WTC11 (cell line): ENCODE data around the gene CFAP57.

Source experiments
- ESRRA ChIP-seq: sonication (generic); formaldehyde crosslinking; IDR thresholded peaks from 2 replicates; pipeline ENCODE4 v1.8.1; 2022; ENCODE audit warnings: mild to moderate bottlenecking, missing genetic modification reagents, borderline replicate concordance
- ZNF138 ChIP-seq: sonication (generic); formaldehyde crosslinking; conservative IDR thresholded peaks from 2 replicates; pipeline ENCODE4 v1.8.1; 2022; ENCODE audit warnings: mild to moderate bottlenecking, moderate library complexity, missing genetic modification reagents
- TF ChIP-seq, protein P1 (sequence below): sonication (generic); formaldehyde crosslinking; IDR thresholded peaks from 2 replicates; pipeline ENCODE4 v1.8.1; 2022; ENCODE audit warnings: low read depth, mild to moderate bottlenecking, moderate library complexity, missing genetic modification reagents, borderline replicate concordance
- TF ChIP-seq, protein P2 (sequence below): fragments of 200-600 bp; IDR thresholded peaks from 2 replicates; pipeline ENCODE4 v1.8.0; 2022; ENCODE audit warnings: antibody characterized with exemption
- TF ChIP-seq, protein P3 (sequence below): sonication (generic); formaldehyde crosslinking; IDR thresholded peaks from 2 replicates; pipeline ENCODE4 v1.8.0; 2022; ENCODE audit warnings: mild to moderate bottlenecking, missing genetic modification reagents

DNA sequence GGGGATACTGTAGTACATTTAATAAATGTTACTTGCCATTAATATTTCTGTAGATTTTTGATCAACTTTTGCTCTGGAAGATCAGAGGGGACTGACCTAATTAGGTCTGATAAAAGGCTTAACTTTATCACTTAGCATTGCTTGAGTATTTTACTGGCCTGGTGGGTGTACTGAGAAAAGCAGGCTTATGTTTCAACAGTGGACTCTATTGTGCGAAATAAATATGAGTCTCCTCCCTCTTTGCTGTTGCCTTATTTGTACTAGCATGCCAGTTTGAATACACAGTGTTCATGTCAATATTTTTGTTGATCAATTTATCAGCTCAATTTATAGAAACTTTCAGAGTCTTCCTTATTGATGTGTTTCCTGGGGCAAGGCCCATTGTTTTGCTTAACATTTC lies 49.1 kb upstream of the CFAP57 start:
- TF ChIP-seq, protein P1, sequence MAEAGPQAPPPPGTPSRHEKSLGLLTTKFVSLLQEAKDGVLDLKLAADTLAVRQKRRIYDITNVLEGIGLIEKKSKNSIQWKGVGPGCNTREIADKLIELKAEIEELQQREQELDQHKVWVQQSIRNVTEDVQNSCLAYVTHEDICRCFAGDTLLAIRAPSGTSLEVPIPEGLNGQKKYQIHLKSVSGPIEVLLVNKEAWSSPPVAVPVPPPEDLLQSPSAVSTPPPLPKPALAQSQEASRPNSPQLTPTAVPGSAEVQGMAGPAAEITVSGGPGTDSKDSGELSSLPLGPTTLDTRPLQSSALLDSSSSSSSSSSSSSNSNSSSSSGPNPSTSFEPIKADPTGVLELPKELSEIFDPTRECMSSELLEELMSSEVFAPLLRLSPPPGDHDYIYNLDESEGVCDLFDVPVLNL (CRISPR knock-in tag) = no peak
- TF ChIP-seq ZNF138 (CRISPR knock-in tag) (no peak), ESRRA (no peak)
- TF ChIP-seq, protein P2, sequence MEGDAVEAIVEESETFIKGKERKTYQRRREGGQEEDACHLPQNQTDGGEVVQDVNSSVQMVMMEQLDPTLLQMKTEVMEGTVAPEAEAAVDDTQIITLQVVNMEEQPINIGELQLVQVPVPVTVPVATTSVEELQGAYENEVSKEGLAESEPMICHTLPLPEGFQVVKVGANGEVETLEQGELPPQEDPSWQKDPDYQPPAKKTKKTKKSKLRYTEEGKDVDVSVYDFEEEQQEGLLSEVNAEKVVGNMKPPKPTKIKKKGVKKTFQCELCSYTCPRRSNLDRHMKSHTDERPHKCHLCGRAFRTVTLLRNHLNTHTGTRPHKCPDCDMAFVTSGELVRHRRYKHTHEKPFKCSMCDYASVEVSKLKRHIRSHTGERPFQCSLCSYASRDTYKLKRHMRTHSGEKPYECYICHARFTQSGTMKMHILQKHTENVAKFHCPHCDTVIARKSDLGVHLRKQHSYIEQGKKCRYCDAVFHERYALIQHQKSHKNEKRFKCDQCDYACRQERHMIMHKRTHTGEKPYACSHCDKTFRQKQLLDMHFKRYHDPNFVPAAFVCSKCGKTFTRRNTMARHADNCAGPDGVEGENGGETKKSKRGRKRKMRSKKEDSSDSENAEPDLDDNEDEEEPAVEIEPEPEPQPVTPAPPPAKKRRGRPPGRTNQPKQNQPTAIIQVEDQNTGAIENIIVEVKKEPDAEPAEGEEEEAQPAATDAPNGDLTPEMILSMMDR = no peak
- TF ChIP-seq, protein P3, sequence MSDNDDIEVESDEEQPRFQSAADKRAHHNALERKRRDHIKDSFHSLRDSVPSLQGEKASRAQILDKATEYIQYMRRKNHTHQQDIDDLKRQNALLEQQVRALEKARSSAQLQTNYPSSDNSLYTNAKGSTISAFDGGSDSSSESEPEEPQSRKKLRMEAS (CRISPR knock-in tag) = no peak
